Mammary epithelial cell (primary cell): ENCODE measurements around the gene AARSD1.

Experiments
- CTCF ChIP-seq, 2 donors: IDR thresholded peaks in 1 of 2; conservative IDR thresholded peaks in 1 of 2; 2 replicates each; pipeline ENCODE4 v1.5.1; 2011 to 2012; ENCODE audit warnings: inconsistent platforms in 2 of 2, low read length in 2 of 2, mild to moderate bottlenecking in 2 of 2, control low read depth in 1 of 2, low read depth in 1 of 2; ENCODE audit not compliant: insufficient read depth in 1 of 2; ENCODE audit errors: extremely low read depth in 1 of 2
- EZH2 ChIP-seq: IDR thresholded peaks from 2 replicates; pipeline ENCODE4 v1.6.1; 2012; ENCODE audit warnings: low read length, inconsistent platforms, borderline replicate concordance

DNA sequence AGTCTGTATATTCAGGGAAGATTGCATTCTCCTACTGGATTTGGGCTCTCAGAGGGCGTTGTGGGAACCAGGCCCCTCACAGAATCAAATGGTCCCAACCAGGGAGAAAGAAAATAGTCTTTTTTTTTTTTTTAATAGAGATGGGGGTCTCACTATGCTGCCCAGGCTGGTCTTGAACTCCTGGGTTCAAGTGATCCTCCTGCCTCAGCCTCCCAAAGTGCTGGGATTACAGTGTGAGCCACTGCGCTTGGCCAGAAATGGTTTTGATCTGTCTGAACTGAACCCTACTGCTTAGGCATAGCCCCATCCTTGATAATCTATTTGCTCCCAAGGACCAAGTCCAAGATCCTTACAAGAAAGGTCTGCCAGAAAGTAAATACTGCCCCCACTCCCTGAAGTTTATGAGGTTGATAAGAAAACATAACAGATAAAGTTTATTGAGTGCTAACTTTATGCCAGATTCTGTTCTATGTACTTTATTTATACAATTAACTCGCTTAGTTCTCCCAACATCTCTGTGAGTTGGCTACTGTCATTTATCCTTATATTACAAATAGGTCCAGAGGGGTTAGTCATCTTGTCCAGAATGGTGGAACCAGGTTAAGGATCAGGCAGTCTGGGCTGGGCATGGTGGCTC lies 50.2 kb downstream of the AARSD1 start:
- TF ChIP-seq CTCF (conservative IDR thresholded peaks at IDR 0.05 in 1 of 2, IDR thresholded peaks at IDR 0.05 in 1 of 2; ENCODE audit: extremely low read depth in 1 of 2, insufficient read depth in 1 of 2, low read depth in 1 of 2, low read length in 2 of 2) (no peak), EZH2 (no peak)
